ENCODE results near the gene MAP1B. TPM values are rescaled to one million over a fixed set of nuclear protein-coding genes. Genes with fewer than 3 reads are reported as not detected.
A peak's percentile ranks its signal among the peaks of the same experiment; 100 is the strongest.

MAP1B gene
- total RNA-seq, 2 donors from 2014 or later, result 5.5 TPM

DNA sequence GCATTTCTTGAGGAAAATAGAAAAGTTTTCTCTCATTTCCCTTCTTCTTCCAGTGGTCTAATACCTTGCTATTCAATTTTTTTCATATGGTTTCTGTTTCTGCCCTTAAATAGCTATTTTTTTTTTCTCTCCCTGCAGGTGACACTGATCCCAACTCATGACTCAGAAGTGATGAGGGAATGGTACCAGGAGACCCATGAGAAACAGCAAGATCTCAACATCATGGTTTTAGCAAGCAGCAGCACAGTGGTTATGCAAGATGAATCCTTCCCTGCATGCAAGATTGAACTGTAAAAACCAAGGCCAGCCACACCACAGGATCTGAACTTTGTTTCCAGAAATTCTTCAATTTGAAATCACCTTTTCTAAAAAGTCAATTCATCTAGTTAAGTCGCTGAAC is 97.7 kb downstream of the MAP1B start:
- peaks cover 0 to 5% of the 10 kb centered on the region in 2 donors for H3K36me3 Mint-ChIP-seq (ENCODE audit: insufficient read depth in 2 of 2)
- ATAC-seq (replicated peaks in 1 of 2) (peak in 1 of 2 donors; percentile 26), DNase-seq (no peak)
- H3K27ac Mint-ChIP-seq, result no peak overlapping the region
- no peaks in the 10 kb centered on the region for H3K9me3 Mint-ChIP-seq
- no peak overlapping the region for H3K4me3 Mint-ChIP-seq
- H3K4me1 Mint-ChIP-seq (ENCODE audit: low read depth), result peaks cover 27% of the 10 kb centered on the region
- H3K27me3 Mint-ChIP-seq (ENCODE audit: low read depth), result no peaks in the 10 kb centered on the region

DNA sequence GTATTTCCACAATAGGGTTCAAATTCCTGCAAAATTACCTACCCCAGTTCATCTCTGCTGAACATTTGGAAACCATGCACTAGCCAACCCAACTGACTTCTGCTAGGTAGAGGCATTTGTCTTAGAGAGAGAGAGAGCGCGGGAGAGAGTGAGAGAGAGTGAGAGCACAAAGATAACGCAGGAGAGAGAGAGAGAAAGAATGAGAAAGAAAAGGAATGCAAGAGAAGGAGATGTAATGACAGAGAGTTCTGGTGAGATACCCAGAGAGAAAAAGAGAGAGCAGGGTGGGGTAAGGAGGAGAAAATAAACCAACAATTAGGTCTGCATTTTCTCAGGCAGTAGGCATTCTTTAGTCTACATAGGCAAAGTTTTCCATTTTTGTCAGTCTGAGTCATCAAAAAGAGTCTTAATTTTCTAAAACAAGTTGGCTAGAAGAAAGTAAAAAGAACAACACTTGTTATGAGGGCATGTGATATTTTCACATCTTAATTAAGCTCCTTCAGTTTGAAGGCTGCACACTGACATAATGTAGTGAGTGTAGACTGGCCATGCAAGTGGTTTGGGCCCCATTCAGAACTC is 98.2 kb downstream of the MAP1B start:
- Mint-ChIP-seq H3K4me3 (no peak overlapping the region), H3K27ac (no peak overlapping the region), H3K4me1 (ENCODE audit: low read depth) (peaks cover 27% of the 10 kb centered on the region), H3K36me3 (ENCODE audit: insufficient read depth in 2 of 2) (peaks cover 0 to 5% of the 10 kb centered on the region in 2 donors), H3K9me3 (no peaks in the 10 kb centered on the region), H3K27me3 (ENCODE audit: low read depth) (no peaks in the 10 kb centered on the region)
- ATAC-seq (replicated peaks in 1 of 2) (no peak), DNase-seq (no peak)

DNA sequence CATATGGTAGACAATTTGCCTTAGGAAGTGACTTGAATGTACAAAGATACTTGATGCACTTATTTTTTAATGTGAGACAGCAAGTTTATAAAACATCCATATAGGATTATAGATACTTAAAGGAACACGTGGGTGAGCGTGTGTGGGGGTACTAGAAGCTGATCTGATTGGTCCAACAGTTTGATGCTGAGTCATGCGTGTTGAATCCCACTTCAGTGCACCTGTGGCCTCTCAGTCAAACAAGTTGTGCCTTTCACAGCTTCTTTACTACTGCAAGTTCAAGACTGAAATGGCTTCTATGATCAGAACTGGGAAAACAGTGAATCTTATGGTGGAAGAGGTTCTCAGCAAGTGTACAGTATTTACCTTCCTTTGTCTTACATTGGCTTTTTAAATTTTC is 98.9 kb downstream of the MAP1B start:
- no peak overlapping the region for H3K4me3 Mint-ChIP-seq
- peaks cover 27% of the 10 kb centered on the region for H3K4me1 Mint-ChIP-seq (ENCODE audit: low read depth)
- no peaks in the 10 kb centered on the region for H3K9me3 Mint-ChIP-seq

DNA sequence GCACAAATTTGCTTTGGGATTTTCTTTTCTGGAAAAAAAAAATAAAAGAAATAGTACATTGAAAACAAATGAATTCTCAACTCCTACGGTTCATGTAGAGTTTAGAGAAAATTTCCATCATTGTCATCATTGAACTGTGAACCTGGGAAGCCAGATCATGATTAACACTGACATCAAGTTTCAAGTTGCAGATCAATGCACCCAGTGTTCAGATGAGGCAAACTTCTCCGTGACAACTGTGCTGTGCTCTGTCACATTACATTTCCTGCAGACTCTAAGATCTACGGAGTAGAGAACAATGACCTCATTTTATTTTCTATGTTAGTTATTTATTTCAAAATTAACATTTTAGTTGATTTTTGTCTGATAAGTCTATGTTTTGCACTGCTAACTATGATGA is 99.7 kb downstream of the MAP1B start:
- H3K4me3 Mint-ChIP-seq, result no peak overlapping the region
- no peak overlapping the region for H3K27ac Mint-ChIP-seq
- DNase-seq (peak in 1 of 2 donors; percentile 7), ATAC-seq (replicated peaks in 1 of 2) (peak; percentile 72 to 83)
- peaks cover 3 to 5% of the 10 kb centered on the region in 2 donors for H3K36me3 Mint-ChIP-seq (ENCODE audit: insufficient read depth in 2 of 2)
- no peaks in the 10 kb centered on the region for H3K27me3 Mint-ChIP-seq (ENCODE audit: low read depth)
- no peaks in the 10 kb centered on the region for H3K9me3 Mint-ChIP-seq
- peaks cover 27% of the 10 kb centered on the region for H3K4me1 Mint-ChIP-seq (ENCODE audit: low read depth)

More for the DNA sequence above, 98.9 kb downstream of the MAP1B start:
- no peak for ATAC-seq (replicated peaks in 1 of 2)
- no peaks in the 10 kb centered on the region for H3K27me3 Mint-ChIP-seq (ENCODE audit: low read depth)
- DNase-seq, result no peak
- H3K36me3 Mint-ChIP-seq (ENCODE audit: insufficient read depth in 2 of 2), result peaks cover 1 to 5% of the 10 kb centered on the region in 2 donors
- no peak overlapping the region for H3K27ac Mint-ChIP-seq

DNA sequence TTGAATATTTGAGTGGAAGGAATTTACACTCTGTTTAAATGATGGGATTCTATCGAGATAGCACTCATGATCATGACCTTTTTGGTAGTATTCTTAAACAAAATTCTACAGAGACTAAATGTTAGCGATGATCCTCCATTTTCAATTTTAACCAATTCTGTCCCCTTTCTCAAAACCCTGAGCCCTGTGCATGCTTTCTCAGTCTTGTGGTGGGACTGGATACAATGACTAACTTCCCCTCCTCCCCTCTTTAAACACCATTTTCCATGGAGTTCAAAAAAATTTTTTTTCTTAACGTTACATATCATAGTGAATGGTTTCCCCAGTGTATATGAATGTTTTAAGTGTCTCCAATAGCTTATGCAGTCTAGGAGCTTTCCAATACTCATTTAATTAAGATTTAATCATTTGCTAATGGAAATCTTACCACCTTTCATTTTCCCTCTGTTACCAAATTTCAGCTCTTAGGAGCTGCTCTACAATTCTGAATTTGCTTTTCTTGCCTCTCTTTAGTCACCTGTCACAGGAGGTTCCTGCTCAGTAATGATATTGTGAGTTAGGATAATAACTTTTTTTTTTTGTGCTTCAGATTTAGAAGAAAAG is 101.2 kb downstream of the MAP1B start:
- Mint-ChIP-seq H3K27ac (peak overlapping the region; percentile 56), H3K9me3 (no peaks in the 10 kb centered on the region), H3K36me3 (ENCODE audit: insufficient read depth in 2 of 2) (peaks cover 3 to 5% of the 10 kb centered on the region in 2 donors), H3K4me1 (ENCODE audit: low read depth) (peaks cover 29% of the 10 kb centered on the region), H3K4me3 (no peak overlapping the region), H3K27me3 (ENCODE audit: low read depth) (no peaks in the 10 kb centered on the region)
- ATAC-seq (replicated peaks in 1 of 2) (no peak), DNase-seq (no peak)

DNA sequence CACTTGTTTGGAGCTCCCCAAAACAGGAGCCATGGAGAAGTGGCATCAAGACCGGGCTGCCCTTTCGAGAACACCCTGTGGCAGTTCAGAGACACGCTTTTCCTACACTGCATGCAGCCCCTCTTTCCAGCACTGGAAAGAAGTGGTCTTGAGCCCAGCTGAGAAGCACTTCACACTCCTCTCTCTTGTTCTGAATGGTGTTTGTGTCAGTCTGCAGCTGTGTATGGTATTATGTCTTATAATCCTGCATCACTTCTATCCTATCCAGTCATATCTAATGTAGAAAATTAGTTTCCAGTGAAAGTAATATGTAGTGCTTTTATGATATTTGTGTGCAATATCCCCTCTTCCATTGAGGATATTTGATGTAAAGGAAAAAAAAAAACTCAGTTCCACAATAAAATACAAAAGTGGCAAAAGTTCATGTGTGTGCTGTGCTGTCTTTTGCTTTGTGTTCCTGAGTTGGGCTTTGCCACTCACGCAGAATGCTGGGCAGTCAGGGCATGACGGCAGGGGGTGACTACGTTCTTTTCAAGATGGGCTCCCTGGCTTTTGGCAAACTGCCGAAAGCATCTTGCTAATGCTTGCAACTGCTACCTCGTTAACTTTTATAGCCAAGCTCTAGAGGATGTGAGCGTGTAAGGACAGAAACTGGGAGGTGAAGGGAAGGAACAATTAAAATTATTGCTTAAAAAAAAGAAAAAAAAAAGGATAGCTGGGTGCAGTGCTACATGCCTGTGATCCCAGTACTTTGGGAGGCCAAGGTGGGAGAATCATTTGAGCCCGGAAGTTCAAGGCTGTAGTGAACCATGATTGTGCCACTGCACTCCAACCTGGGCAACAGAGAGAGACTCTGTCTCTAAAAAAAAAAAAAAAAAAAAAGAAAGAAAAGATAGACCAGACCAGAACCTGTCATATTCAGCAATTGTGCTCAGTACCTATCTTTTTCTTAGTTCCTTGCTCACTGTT is 102.2 kb downstream of the MAP1B start:
- H3K36me3 Mint-ChIP-seq (ENCODE audit: insufficient read depth in 2 of 2), result peaks cover 3 to 5% of the 10 kb centered on the region in 2 donors
- peak overlapping the region; percentile 12 for H3K27ac Mint-ChIP-seq
- no peak for ATAC-seq (replicated peaks in 1 of 2)

DNA sequence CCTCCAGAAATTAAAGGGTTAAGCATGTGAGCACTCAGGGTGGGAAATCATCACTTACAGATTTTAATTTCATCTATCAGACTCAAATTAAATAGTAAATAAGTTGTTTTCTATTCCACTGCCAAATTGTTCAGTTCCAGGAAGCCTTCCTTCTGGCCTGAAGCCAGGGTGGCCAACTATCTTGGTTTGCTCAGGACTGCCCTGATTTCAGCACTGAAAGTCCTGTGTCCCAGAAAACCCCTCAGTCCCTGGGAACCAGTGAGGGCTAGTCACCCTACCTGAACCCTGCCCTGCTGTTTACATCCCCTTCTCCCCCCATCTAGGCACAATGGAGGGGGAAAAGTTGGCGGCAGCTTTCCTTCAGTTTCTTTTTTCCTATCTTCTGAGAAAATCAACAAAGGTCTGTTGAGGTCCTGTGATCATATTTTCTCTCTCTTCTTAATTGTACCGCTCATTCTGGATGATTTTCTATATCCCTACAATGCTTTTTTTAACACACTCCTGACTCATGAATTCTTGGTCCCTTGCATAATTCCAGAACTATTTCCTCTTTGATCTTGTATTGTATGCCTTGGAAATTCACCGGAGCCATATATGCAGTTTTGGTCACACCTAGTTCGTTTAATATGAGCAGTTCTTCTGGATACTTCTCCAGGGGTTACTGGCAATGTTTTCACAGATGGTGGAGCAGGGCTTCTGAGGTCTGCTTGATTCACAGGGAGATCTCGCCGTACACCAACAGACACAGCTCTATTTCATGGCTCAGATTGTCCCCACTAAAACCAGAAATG is 103.8 kb downstream of the MAP1B start:
- no peak overlapping the region for H3K27ac Mint-ChIP-seq
- H3K36me3 Mint-ChIP-seq (ENCODE audit: insufficient read depth in 2 of 2), result peaks cover 0 to 5% of the 10 kb centered on the region in 2 donors
- no peaks in the 10 kb centered on the region for H3K27me3 Mint-ChIP-seq (ENCODE audit: low read depth)
- peaks cover 28% of the 10 kb centered on the region for H3K4me1 Mint-ChIP-seq (ENCODE audit: low read depth)
- H3K9me3 Mint-ChIP-seq, result peaks cover 0 to 1% of the 10 kb centered on the region in 2 donors
- ATAC-seq (replicated peaks in 1 of 2), result no peak
- no peak overlapping the region for H3K4me3 Mint-ChIP-seq
- no peak for DNase-seq

More for the DNA sequence above, 102.2 kb downstream of the MAP1B start:
- Mint-ChIP-seq H3K4me1 (ENCODE audit: low read depth) (peaks cover 33% of the 10 kb centered on the region), H3K27me3 (ENCODE audit: low read depth) (no peaks in the 10 kb centered on the region), H3K4me3 (no peak overlapping the region), H3K9me3 (no peaks in the 10 kb centered on the region)
- DNase-seq, result no peak

DNA sequence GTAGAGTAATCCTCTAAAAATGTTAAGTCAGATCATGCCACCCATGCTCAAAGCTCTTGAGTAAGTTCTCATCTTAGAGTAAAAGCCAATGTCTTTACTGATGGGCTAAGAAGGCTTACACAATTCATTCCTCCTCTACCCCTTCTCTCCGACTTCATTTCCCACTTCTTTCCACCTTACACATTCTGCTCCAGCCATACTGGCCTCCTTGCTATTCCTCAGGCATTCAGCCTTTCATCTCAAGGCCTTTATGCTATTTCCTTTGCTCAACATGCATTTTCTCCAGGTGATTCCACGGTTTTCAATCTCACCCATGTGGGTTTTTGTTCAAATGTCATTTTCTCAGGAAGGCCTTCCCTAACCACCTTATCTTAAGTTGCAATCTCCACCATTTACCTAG is 104.9 kb downstream of the MAP1B start:
- Mint-ChIP-seq H3K4me3 (no peak overlapping the region), H3K4me1 (ENCODE audit: low read depth) (peaks cover 18% of the 10 kb centered on the region), H3K36me3 (ENCODE audit: insufficient read depth in 2 of 2) (peaks cover 0 to 8% of the 10 kb centered on the region in 2 donors), H3K27me3 (ENCODE audit: low read depth) (no peaks in the 10 kb centered on the region), H3K9me3 (peaks cover 0 to 1% of the 10 kb centered on the region in 2 donors), H3K27ac (no peak overlapping the region)
- DNase-seq, result no peak
- no peak for ATAC-seq (replicated peaks in 1 of 2)

DNA sequence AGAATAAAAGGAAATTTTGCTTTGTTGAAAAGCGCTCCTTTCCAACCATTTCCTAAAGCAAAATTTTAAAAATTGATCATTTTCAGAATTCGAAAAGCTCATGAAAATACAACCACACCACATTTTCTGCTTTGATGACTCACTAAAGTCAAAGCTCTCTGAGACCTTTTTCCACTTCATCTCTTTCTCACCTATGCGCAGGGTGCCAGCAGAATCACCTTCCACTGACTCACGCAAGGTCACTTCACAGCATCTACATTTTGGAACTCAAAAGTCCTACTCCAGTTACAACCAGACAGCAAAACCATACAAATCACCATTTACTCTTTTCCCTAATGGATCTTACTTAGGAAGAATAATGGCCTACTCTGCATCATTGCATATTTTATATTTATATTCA is 106.2 kb downstream of the MAP1B start:
- H3K4me3 Mint-ChIP-seq, result no peak overlapping the region
- peaks cover 7 to 17% of the 10 kb centered on the region in 2 donors for H3K36me3 Mint-ChIP-seq (ENCODE audit: insufficient read depth in 2 of 2)
- H3K9me3 Mint-ChIP-seq, result peaks cover 0 to 1% of the 10 kb centered on the region in 2 donors
- no peak overlapping the region for H3K27ac Mint-ChIP-seq
- DNase-seq (no peak), ATAC-seq (replicated peaks in 1 of 2) (no peak)
- peaks cover 10% of the 10 kb centered on the region for H3K4me1 Mint-ChIP-seq (ENCODE audit: low read depth)
- H3K27me3 Mint-ChIP-seq (ENCODE audit: low read depth), result no peaks in the 10 kb centered on the region

DNA sequence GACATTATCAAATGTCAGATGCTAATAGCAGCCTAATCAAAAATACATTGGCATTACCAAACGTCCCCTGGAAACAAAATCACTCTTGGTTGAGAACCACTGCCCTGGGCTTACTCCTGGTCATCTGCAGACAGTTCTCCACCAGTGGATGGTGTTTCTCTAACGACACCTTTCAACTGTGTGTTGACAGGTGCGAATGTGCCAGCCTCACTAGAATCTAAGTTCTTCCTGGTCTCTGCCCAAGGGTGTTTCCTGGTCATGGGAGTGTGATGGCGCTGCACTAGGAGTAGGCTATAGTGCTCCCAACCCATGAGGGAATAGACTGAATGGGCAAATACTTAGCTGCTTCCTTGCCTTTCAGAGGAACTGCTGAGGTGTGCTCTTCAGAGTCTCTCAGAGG is 106.9 kb downstream of the MAP1B start:
- Mint-ChIP-seq H3K4me1 (ENCODE audit: low read depth) (peaks cover 6% of the 10 kb centered on the region), H3K9me3 (peaks cover 0 to 1% of the 10 kb centered on the region in 2 donors), H3K27ac (no peak overlapping the region), H3K4me3 (no peak overlapping the region), H3K27me3 (ENCODE audit: low read depth) (no peaks in the 10 kb centered on the region), H3K36me3 (ENCODE audit: insufficient read depth in 2 of 2) (peaks cover 11 to 21% of the 10 kb centered on the region in 2 donors)
- ATAC-seq (replicated peaks in 1 of 2), result no peak
- DNase-seq, result no peak

DNA sequence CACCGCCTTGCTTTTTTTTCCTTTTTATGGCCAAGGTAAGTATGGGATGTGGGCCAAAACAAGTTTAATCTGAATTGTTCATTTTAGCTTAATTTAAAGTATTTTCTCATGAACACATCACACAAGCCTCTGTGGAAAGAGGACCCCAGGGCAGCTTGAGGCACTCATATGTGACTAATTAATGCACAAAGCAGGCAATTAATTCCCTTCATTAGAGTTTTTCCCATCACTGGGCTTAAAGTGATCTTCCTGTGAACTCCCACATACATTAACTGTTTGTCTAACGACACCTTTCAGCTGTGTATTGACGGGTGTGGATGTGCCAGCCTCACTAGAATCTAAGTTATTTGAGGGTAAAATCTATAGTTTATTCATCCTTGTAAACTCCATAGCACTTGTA is 109.5 kb downstream of the MAP1B start:
- DNase-seq (no peak), ATAC-seq (replicated peaks in 1 of 2) (no peak)
- Mint-ChIP-seq H3K4me1 (ENCODE audit: low read depth) (peaks cover 6% of the 10 kb centered on the region), H3K27ac (no peak overlapping the region), H3K9me3 (peaks cover 0 to 1% of the 10 kb centered on the region in 2 donors), H3K27me3 (ENCODE audit: low read depth) (no peaks in the 10 kb centered on the region), H3K36me3 (ENCODE audit: insufficient read depth in 2 of 2) (peaks cover 13 to 32% of the 10 kb centered on the region in 2 donors), H3K4me3 (no peak overlapping the region)

DNA sequence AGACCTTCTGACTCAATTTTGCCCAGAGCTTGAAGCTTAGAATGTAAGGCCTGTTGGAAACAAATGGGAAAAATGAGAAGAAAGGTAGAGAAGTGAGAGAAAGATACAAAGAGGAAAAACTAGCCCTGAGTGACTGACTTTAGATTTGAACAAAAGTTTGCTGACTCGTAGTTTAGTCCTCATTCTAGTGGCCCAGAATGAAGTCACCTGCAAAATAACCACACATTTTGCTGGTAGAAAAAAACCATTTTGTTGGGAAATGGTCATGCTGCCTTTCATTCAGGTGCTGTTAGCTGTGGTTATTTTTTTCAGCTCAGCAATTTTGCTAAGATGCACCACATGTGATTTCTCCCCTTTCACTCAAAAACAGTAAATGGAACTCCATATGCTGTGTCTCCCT is 113.8 kb downstream of the MAP1B start:
- H3K4me1 Mint-ChIP-seq (ENCODE audit: low read depth), result no peaks in the 10 kb centered on the region
- H3K27me3 Mint-ChIP-seq (ENCODE audit: low read depth), result no peaks in the 10 kb centered on the region
- H3K36me3 Mint-ChIP-seq (ENCODE audit: insufficient read depth in 2 of 2), result peaks cover 15 to 41% of the 10 kb centered on the region in 2 donors
- no peak for ATAC-seq (replicated peaks in 1 of 2)
- no peak overlapping the region for H3K27ac Mint-ChIP-seq
- no peak overlapping the region for H3K4me3 Mint-ChIP-seq
- no peak for DNase-seq
- H3K9me3 Mint-ChIP-seq, result no peaks in the 10 kb centered on the region

Data from activated T-cell treated with anti-CD3 and anti-CD28 coated beads, Interleukin-2, amount 50 U/mL, for 72 hours (primary cell).